Measurements from ENCODE around the gene TM7SF3. TPM values are rescaled to one million over a fixed set of nuclear protein-coding genes. Genes with fewer than 3 reads are reported as not detected.

Gene TM7SF3
- total RNA-seq, 1 experiment from 2014 or later = 57.0 TPM

DNA sequence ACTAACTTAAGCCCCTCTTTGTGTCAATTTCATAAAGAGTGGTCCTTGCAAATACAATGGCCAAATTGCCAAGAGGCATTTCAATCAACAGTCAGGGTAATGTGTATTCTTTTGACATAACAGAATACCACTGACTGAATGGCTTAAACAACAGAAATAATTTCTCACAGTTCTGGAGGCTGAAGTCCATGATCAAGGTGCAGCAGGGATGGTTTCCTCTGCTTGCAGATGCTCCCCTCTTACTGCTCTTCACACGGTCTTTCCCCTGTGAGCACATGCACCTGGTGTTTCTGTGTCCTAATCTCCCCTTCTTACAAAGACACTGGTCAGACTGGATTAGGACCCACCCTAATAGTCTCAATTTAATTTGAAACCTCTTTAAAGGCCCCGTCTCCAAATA, 44.0 kb downstream of the TM7SF3 start:
- POLR2A ChIA-PET (ENCODE audit: unreplicated experiment) = no interaction called here
- Histone ChIP-seq H3F3A (ENCODE audit: insufficient read depth, low read depth) (no peaks in the 10 kb centered on the region), H3K79me2 (ENCODE audit: low read depth) (no peaks in the 10 kb centered on the region), H3K4me1 (replicated peaks; ENCODE audit: insufficient read depth) (no peaks in the 10 kb centered on the region), H3K9me2 (ENCODE audit: insufficient read depth) (no peaks in the 10 kb centered on the region), H4K20me1 (ENCODE audit: insufficient read depth) (no peaks in the 10 kb centered on the region), H3K4me2 (no peak overlapping the region), H2AFZ (no peak overlapping the region), H3K9me3 (ENCODE audit: insufficient read depth, low read depth) (no peaks in the 10 kb centered on the region), H3K27me3 (ENCODE audit: insufficient read depth, low read depth) (no peaks in the 10 kb centered on the region), H3K4me3 (no peak overlapping the region), H3K27ac (no peak overlapping the region), H3K36me3 (ENCODE audit: low read depth) (0 out of 2 replicates have a peak, but pooled peaks cover 5% of the 10 kb centered on the region)
- intact Hi-C loops (cut with micrococcal nuclease; ENCODE audit: unreplicated experiment) = no loop called here
- BruUV-seq (replicated peaks) = TSS peak; percentile 9
- CTCF ChIA-PET = no interaction called here
- no peak for DNase-seq
- TF ChIP-seq, protein P1, sequence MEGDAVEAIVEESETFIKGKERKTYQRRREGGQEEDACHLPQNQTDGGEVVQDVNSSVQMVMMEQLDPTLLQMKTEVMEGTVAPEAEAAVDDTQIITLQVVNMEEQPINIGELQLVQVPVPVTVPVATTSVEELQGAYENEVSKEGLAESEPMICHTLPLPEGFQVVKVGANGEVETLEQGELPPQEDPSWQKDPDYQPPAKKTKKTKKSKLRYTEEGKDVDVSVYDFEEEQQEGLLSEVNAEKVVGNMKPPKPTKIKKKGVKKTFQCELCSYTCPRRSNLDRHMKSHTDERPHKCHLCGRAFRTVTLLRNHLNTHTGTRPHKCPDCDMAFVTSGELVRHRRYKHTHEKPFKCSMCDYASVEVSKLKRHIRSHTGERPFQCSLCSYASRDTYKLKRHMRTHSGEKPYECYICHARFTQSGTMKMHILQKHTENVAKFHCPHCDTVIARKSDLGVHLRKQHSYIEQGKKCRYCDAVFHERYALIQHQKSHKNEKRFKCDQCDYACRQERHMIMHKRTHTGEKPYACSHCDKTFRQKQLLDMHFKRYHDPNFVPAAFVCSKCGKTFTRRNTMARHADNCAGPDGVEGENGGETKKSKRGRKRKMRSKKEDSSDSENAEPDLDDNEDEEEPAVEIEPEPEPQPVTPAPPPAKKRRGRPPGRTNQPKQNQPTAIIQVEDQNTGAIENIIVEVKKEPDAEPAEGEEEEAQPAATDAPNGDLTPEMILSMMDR (conservative IDR thresholded peaks at IDR 0.05) = no peak
- TF ChIP-seq EZH2 (IDR thresholded peaks at IDR 0.05; ENCODE audit: low read depth) = no peak

DNA sequence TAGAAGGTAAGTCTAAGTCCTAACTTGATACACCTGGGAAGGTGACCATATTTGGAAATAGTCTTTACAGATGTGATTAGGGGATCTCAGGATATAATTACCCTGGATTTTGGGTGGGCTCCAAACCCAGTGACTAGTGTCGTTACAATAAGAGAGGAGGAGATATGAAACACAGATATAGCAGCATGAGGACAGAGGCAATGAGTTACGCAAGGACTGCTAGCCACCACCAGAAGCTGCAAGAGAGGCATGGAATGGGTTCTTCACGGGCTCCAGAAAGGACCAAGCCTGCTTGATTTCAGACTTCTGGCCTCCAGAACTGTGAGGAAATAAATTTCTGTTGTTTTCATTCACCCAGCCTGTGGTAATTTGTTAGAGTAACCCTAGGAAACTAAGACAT, 47.3 kb downstream of the TM7SF3 start:
- ChIA-PET CTCF (no interaction called here), POLR2A (ENCODE audit: unreplicated experiment) (no interaction called here)
- Histone ChIP-seq H3K4me1 (replicated peaks; ENCODE audit: insufficient read depth) (no peaks in the 10 kb centered on the region), H3K27ac (no peak overlapping the region), H3K9me3 (ENCODE audit: insufficient read depth, low read depth) (no peaks in the 10 kb centered on the region), H3K79me2 (ENCODE audit: low read depth) (no peaks in the 10 kb centered on the region), H3K4me2 (no peak overlapping the region), H3K4me3 (no peak overlapping the region), H3K36me3 (ENCODE audit: low read depth) (0 out of 2 replicates have a peak, but pooled peaks cover 5% of the 10 kb centered on the region), H3K9me2 (ENCODE audit: insufficient read depth) (no peaks in the 10 kb centered on the region), H4K20me1 (ENCODE audit: insufficient read depth) (no peaks in the 10 kb centered on the region), H3K27me3 (ENCODE audit: insufficient read depth, low read depth) (no peaks in the 10 kb centered on the region), H2AFZ (no peak overlapping the region), H3F3A (ENCODE audit: insufficient read depth, low read depth) (no peaks in the 10 kb centered on the region)
- BruUV-seq (replicated peaks) = no TSS peak
- no peak for DNase-seq
- TF ChIP-seq EZH2 (IDR thresholded peaks at IDR 0.05; ENCODE audit: low read depth) = no peak
- TF ChIP-seq, protein P1 (conservative IDR thresholded peaks at IDR 0.05) = no peak
- intact Hi-C loops (cut with micrococcal nuclease; ENCODE audit: unreplicated experiment) = no loop called here

DNA sequence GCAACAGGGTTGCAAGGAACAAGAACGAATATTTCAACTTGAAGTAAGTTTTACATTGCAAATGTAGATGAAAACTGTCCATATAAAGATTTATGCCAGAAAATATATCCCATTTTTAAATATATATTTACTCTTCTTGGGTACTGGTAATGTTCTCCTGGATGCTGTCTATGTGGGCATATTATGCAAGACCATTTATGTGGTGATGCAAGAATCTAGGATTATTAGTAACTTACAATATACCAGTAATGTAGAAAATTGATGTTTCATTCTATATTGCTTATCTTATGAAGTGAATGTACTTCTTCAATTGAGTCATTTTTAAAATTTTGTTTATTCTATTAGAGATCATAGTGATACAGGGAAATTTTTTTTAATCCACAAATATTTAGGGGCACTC, 50.8 kb downstream of the TM7SF3 start:
- Histone ChIP-seq H3K4me2 (no peak overlapping the region), H3K9me2 (ENCODE audit: insufficient read depth) (no peaks in the 10 kb centered on the region), H3K9me3 (ENCODE audit: insufficient read depth, low read depth) (no peaks in the 10 kb centered on the region), H3F3A (ENCODE audit: insufficient read depth, low read depth) (no peaks in the 10 kb centered on the region), H3K4me3 (no peak overlapping the region), H2AFZ (no peak overlapping the region), H3K27ac (no peak overlapping the region), H4K20me1 (ENCODE audit: insufficient read depth) (no peaks in the 10 kb centered on the region), H3K79me2 (ENCODE audit: low read depth) (no peaks in the 10 kb centered on the region), H3K4me1 (replicated peaks; ENCODE audit: insufficient read depth) (no peaks in the 10 kb centered on the region), H3K36me3 (ENCODE audit: low read depth) (0 out of 2 replicates have a peak, but pooled peaks cover 10% of the 10 kb centered on the region), H3K27me3 (ENCODE audit: insufficient read depth, low read depth) (no peaks in the 10 kb centered on the region)
- TF ChIP-seq, protein P1 (conservative IDR thresholded peaks at IDR 0.05) = no peak
- TF ChIP-seq EZH2 (IDR thresholded peaks at IDR 0.05; ENCODE audit: low read depth) = no peak
- no peak for DNase-seq
- CTCF ChIA-PET = no interaction called here
- intact Hi-C loops (cut with micrococcal nuclease; ENCODE audit: unreplicated experiment) = no loop called here
- BruUV-seq (replicated peaks) = no TSS peak
- POLR2A ChIA-PET (ENCODE audit: unreplicated experiment) = no interaction called here
